Measurements from ENCODE around the gene ARL10. TPM values are rescaled to one million over a fixed set of nuclear protein-coding genes. Genes with fewer than 3 reads are reported as not detected.

Gene ARL10
- polyA plus RNA-seq, 1 of the 3 experiments (the other 2 are of a cell fraction), result 4.6 TPM

- H3K9ac ChIP-seq, result no peak overlapping the region
- H3K9me2 ChIP-seq, result no peaks in the 10 kb centered on the region
- no peak overlapping the region for H2AFZ ChIP-seq (ENCODE audit: low read depth)
- POLR2A ChIA-PET, result no interaction called here
- H3F3A ChIP-seq (replicated peaks; ENCODE audit: insufficient read depth), result peaks cover 11% of the 10 kb centered on the region
- H3K4me3 ChIP-seq (ENCODE audit: low read depth in 2 of 2, low read length in 1 of 2), result no peak overlapping the region
- no peaks in the 10 kb centered on the region for H4K20me1 ChIP-seq (ENCODE audit: insufficient read depth)
- no peaks in the 10 kb centered on the region for H3K27me3 ChIP-seq (ENCODE audit: insufficient read depth)
- no peak overlapping the region for H3K27ac ChIP-seq (ENCODE audit: low read depth in 2 of 2, low read length in 1 of 2)
- peaks cover 19 to 31% of the 10 kb centered on the region in 2 experiments for H3K36me3 ChIP-seq (replicated peaks in 1 of 2; ENCODE audit: control insufficient read depth in 1 of 2, insufficient read depth in 2 of 2, low read length in 1 of 2)
- no peaks in the 10 kb centered on the region for H3K79me2 ChIP-seq (ENCODE audit: insufficient read depth)
- DNase-seq, result no peak
- 90% methylated on average over 1 of the region's 1 CpG for WGBS (ENCODE audit: low lambda C conversion rate)
- no peaks in the 10 kb centered on the region for H3K9me3 ChIP-seq
- CTCF ChIA-PET, result no interaction called here
- no peak overlapping the region for H3K4me2 ChIP-seq
- no peaks in the 10 kb centered on the region for H3K4me1 ChIP-seq (ENCODE audit: control insufficient read depth in 1 of 2, insufficient read depth in 2 of 2, low read depth in 1 of 2, low read length in 1 of 2)
- TF ChIP-seq RXRA (IDR thresholded peaks at IDR 0.05; ENCODE audit: borderline replicate concordance, low read depth), result no peak
- TF ChIP-seq FOSL2 (IDR thresholded peaks at IDR 0.05; ENCODE audit: borderline replicate concordance, low read depth), result no peak
- TF ChIP-seq GABPA (IDR thresholded peaks at IDR 0.05; ENCODE audit: low read depth), result no peak
- no peak for TF ChIP-seq RCOR1 (IDR thresholded peaks at IDR 0.05; ENCODE audit: low read length)
- no peak for TF ChIP-seq EZH2phosphoT487 (IDR thresholded peaks at IDR 0.05; ENCODE audit: borderline replicate concordance, low read depth)
- TF ChIP-seq IRF3 (IDR thresholded peaks at IDR 0.05; ENCODE audit: low read depth, low read length), result no peak
- TF ChIP-seq SIN3A (IDR thresholded peaks at IDR 0.05; ENCODE audit: borderline replicate concordance, low read depth, low read length), result no peak
- no peak for TF ChIP-seq FOXM1 (IDR thresholded peaks at IDR 0.05; ENCODE audit: low read depth)
- no peak for TF ChIP-seq CHD2 (IDR thresholded peaks at IDR 0.05; ENCODE audit: low read length, partially characterized antibody)
- no peak for TF ChIP-seq CTCF (IDR thresholded peaks at IDR 0.05)
Measured at GRCh38 chr5:176342158-176342483, 23.2 kb upstream of the ARL10 start.

- Histone ChIP-seq H3K4me3 (ENCODE audit: low read depth in 2 of 2, low read length in 1 of 2) (no peak overlapping the region), H3K4me2 (no peak overlapping the region), H3F3A (replicated peaks; ENCODE audit: insufficient read depth) (peaks cover 11% of the 10 kb centered on the region), H3K79me2 (ENCODE audit: insufficient read depth) (no peaks in the 10 kb centered on the region), H3K27me3 (ENCODE audit: insufficient read depth) (no peaks in the 10 kb centered on the region), H3K9me2 (no peaks in the 10 kb centered on the region), H2AFZ (ENCODE audit: low read depth) (no peak overlapping the region), H3K9me3 (no peaks in the 10 kb centered on the region), H3K27ac (ENCODE audit: low read depth in 2 of 2, low read length in 1 of 2) (no peak overlapping the region), H4K20me1 (ENCODE audit: insufficient read depth) (no peaks in the 10 kb centered on the region), H3K36me3 (replicated peaks in 1 of 2; ENCODE audit: control insufficient read depth in 1 of 2, insufficient read depth in 2 of 2, low read length in 1 of 2) (peaks cover 24 to 33% of the 10 kb centered on the region in 2 experiments), H3K4me1 (ENCODE audit: control insufficient read depth in 1 of 2, insufficient read depth in 2 of 2, low read depth in 1 of 2, low read length in 1 of 2) (no peaks in the 10 kb centered on the region), H3K9ac (no peak overlapping the region)
- no peak for DNase-seq
- 27% methylated on average over 2 of the region's 2 CpGs for WGBS (ENCODE audit: low lambda C conversion rate)
- ChIA-PET POLR2A (interaction anchor here (1.0 kb wide), 1 partner anchor 18 kb away, joined by 3 read pairs; no protein-coding TSS in a partner anchor), CTCF (interaction anchor here (1.6 kb wide), 1 partner anchor 12 kb away, joined by 4 read pairs; no protein-coding TSS in a partner anchor)
- TF ChIP-seq MAX (IDR thresholded peaks at IDR 0.05; ENCODE audit: low read depth) (no peak), TCF12 (IDR thresholded peaks at IDR 0.05) (peak; percentile 28; the same call in 1 of the 2 replicates)
Measured at GRCh38 chr5:176342766-176343458, 22.4 kb upstream of the ARL10 start.

All from SK-N-SH (cell line).